ENCODE measurements around the gene DIPK1B.

Gene DIPK1B

GRCh38 chr9:136670576-136671253 is 41.7 kb upstream of the DIPK1B start:
- TF ChIP-seq CTCF (IDR thresholded peaks at IDR 0.05; ENCODE audit: borderline replicate concordance, insufficient read depth, low read depth, low read length): no peak
- no peak overlapping the region for H3K4me3 ChIP-seq (ENCODE audit: low read depth, low read length)

GRCh38 chr9:136671254-136671614 is 41.1 kb upstream of the DIPK1B start:
- H3K4me3 ChIP-seq (ENCODE audit: low read depth, low read length): no peak overlapping the region
- TF ChIP-seq CTCF (IDR thresholded peaks at IDR 0.05; ENCODE audit: borderline replicate concordance, insufficient read depth, low read depth, low read length): no peak

- no peak overlapping the region for H3K4me3 ChIP-seq (ENCODE audit: low read depth, low read length)
- TF ChIP-seq CTCF (IDR thresholded peaks at IDR 0.05; ENCODE audit: borderline replicate concordance, insufficient read depth, low read depth, low read length): peak; percentile 94
Measured at GRCh38 chr9:136671646-136672430, 40.5 kb upstream of the DIPK1B start.

GRCh38 chr9:136672431-136673087 is 39.8 kb upstream of the DIPK1B start:
- TF ChIP-seq CTCF (IDR thresholded peaks at IDR 0.05; ENCODE audit: borderline replicate concordance, insufficient read depth, low read depth, low read length): no peak
- no peak overlapping the region for H3K4me3 ChIP-seq (ENCODE audit: low read depth, low read length)

- TF ChIP-seq CTCF (IDR thresholded peaks at IDR 0.05; ENCODE audit: borderline replicate concordance, insufficient read depth, low read depth, low read length): no peak
- no peak overlapping the region for H3K4me3 ChIP-seq (ENCODE audit: low read depth, low read length)
Measured at GRCh38 chr9:136673088-136673974, 39.0 kb upstream of the DIPK1B start.

- no peak for TF ChIP-seq CTCF (IDR thresholded peaks at IDR 0.05; ENCODE audit: borderline replicate concordance, insufficient read depth, low read depth, low read length)
- no peak overlapping the region for H3K4me3 ChIP-seq (ENCODE audit: low read depth, low read length)
Measured at GRCh38 chr9:136673975-136674785, 38.2 kb upstream of the DIPK1B start.
